ENCODE data around the gene UCMA.

GRCh38 chr10:13225601-13226000 lies 8.6 kb downstream of the UCMA start:
- TF ChIP-seq TAF1 (IDR thresholded peaks at IDR 0.05; ENCODE audit: borderline replicate concordance, low read depth, low read length) = no peak
- TF ChIP-seq POLR2A (IDR thresholded peaks at IDR 0.05; ENCODE audit: low read depth, low read length) = no peak
- TF ChIP-seq POLR2AphosphoS5 (IDR thresholded peaks at IDR 0.05; ENCODE audit: low read depth, low read length) = no peak
